ENCODE results near the gene ECI1.
"Not testable (repeated sequence)": the region's sequence is repeated elsewhere in the genome, so short reads cannot be mapped to it uniquely, and the experiment has no call there.

The ECI1 gene

DNA sequence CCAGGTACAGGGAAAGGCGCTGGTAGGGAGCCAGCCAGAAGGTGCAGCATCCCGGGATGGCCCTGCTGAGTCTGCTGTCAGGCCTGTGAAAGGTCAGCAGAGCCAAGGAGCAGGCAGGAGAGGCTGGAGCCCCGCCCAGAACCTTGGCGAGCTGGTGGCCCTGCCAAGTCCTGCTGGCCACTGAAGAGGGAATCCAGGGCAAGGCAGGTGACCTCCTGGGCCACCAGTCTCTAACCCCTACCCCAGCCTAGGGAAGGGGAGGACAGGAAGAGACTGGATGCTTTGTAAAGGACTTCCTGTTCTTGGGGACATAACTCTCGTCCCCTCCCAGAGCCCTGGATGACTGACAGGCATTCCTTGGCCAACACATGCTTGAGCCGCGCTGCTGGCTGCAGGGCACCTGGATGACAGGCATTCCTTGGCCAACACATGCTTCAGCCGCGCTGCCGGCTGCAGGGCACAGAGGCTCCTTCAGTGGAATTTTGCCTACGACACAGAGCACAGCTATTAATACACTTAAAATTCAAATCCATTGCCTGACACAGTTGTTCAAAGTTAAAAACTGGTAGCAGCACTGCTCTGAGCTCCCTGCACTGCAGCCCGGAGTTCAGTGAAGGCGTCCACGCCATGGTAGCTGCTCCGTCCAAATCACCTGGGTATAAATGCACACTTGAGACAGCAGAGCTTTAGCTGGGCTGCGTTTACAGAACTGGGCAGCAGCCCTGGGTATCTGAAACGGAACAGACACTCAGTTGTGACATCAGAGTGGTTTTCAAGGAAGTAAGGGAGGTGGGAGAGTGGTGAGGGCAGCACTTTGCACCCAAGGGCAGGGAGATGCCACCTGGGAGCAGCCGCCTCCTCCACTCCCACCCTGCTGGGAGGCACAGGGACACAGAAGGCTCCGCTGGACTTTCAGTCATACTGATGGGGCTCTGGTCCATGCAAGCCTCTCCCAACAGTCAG lies 38.7 kb downstream of the ECI1 start:
- FAIRE-seq (no peak), DNase-seq (ENCODE audit: insufficient read length, low spot score) (no peak)

DNA sequence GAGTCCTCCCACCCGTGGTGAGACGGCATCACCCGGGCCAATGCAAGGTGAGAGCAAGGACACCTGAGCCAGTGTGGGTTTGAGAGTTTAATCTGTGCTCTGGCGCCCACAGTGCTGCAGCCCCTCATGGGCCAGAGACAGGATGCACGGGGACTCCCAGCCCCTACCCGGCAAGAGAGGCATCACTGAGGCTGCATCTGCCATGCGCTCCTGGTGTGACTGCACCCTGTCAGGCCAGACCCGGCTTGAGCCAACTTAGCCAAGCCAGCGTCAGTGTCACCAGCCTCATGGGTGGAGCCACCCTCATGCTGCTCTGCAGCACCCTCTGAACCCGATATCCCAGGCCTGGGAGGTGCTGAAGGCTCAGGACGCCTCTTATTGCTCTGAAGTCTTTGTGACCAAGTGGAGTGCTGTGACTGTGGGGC lies 39.5 kb downstream of the ECI1 start:
- DNase-seq (ENCODE audit: insufficient read length, low spot score) = no peak
- no peak for FAIRE-seq

DNA sequence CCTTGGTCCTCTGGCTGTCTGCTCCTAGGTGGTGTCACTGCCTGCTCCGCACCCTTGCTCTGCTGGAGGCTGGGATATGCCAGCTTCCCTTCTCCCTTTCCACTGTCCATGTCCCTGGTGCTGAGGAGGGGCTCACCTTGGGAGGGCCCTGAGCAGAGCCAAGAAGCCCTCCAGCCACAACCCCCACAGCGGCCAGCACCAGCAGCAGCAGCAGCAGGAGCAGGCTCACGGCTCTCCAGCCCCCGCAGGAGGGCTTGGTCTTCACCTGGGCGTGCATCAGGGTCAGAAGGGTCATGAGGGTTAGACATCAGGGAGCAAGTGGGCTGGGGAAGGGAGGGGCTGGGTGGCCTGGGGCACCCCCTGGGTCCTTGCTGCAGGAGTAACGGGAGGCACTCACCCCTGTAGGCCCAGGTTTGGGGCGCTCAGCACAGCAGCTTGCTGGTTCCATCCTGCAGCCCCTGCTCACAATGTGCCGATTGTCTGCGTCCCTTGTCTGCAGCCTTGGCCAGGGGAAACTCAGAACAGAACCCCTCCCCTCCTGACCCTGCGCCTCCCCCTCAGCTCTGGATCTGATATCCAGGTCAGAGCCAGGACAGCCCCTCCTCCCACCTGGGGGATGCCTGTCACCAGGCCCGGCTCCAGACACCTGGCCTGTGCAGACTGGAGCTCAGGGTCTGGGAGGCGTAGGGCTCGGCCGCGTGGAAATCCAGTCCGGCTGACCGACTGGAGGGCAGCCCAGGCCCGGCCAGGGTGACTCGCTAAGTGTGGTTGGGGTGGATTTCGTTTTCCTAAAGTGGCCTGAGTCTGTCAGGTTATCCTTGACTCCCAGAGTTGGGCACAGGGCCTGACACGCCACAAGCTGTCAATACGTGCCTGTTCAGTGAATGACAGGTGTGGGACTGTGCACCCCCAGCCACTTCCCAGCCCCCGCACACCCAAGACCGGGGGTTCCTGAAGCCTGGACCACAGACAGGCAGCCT lies 40.7 kb downstream of the ECI1 start, which contains the start of gene BRICD5:
BRICD5 (minus strand) TSS at position 478 of the 980 bp plus-strand sequence; CDS start at position 448, 30 bp downstream.
- DNase-seq (ENCODE audit: insufficient read length, low spot score) (no peak), FAIRE-seq (no peak)

DNA sequence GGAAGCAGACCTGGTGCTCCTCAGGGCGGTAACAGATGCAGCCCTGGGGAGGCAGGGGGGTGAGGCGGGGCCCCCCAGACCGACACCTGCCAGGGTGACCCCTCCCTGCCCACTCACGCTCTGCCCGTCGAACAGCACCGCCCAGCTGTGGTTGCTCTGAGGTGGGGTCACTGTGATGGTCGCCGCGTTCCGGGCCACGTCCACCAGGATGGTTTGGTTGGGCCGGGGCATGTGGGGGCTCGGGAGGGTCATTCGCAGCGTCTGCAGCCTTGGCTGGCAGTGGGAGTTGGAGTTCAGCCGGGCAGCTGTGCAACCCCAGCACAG lies 41.4 kb downstream of the ECI1 start:
- DNase-seq (ENCODE audit: insufficient read length, low spot score) (no peak), FAIRE-seq (no peak)

DNA sequence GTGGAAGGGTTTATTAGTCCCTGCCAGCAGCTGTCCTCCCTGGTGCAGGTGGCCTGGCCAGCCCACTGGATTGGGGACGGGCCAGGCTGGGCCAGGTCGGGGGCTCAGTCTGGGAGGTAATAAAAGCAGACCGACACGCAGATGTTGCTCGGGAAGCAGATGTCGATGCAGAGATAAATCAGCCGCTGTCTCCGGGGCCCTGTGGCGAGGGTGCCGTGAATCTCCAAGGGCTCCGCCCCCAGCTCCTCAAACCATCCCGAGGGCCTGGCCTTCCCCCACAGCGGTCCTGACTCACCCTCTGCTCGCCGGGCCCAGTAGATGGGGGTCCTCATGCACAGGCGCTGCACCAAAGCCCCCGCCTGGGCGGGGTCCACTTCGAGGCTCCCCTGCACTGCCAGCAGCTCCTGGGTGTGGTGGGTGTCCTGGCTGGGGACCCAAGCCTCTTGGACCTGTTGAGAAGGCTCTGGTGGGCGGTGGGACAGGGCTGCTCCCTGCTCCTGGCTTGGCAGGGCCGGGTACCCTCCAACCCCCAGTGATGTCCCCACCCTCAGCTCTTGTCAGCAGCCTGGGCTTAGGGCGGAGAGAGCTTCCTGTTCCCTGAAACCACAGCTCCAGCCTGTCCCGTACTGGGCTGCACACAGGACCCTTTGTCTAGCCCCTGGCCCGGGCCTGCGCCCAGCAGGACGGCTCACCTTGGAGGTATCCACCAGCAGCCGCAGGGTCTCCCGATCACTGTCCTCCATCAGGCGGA lies 42.0 kb downstream of the ECI1 start:
- FAIRE-seq = no peak
- DNase-seq (ENCODE audit: insufficient read length, low spot score) = no peak

DNA sequence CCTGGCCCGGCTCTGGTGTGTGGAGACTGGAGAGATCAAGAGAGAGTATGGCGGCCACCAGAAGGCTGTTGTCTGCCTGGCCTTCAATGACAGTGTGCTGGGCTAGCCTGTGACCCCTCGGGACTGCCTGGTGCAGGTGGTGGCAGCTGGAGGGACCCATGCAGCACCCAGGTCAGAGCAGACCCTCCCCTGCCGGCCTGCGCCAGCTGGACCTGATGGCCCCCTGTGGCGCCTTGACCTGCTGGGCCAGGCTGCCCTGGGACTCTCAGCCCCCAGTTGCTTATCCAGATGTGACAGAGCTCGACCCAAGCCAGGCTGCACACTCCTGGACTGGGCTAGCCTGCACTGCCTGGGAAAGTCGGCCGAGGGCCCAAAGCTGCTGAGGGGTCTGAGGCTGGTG lies 42.6 kb downstream of the ECI1 start:
- DNase-seq (ENCODE audit: insufficient read length, low spot score) (no peak), FAIRE-seq (no peak)

DNA sequence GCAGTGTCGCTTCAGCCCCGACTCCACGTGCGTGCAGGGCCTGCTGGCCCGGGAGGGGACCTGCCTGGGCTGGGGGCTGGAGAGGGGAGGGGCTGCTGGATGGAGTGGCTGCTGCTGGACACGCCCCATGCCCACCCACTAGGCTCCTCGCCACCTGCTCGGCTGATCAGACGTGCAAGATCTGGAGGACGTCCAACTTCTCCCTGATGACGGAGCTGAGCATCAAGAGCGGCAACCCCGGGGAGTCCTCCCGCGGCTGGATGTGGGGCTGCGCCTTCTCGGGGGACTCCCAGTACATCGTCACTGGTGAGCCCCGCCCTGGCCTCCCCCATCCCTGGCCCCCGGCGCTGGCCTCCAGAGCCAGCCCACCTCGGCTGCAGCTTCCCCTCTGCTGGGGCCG lies 43.1 kb downstream of the ECI1 start:
- FAIRE-seq (no peak), DNase-seq (ENCODE audit: insufficient read length, low spot score) (no peak)

DNA sequence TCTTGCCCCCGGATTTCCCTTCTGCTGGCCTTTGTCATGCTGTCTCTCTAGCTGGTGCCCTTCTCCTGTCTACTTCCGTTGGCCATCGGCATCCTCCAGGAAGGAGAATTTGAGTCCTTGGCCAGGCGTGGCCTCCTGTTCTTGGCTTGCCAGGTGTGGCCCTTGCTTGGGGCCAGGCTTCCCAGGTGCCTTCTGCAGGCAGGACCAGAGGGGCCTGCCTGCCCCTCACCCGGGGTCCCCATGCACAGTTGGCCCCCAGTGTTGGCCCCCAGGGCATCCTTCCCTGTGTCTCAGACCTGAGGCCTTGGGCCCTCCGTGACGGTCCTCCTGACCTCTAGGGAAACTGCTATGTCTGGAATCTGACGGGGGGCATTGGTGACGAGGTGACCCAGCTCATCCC lies 43.5 kb downstream of the ECI1 start:
- FAIRE-seq (no peak), DNase-seq (ENCODE audit: insufficient read length, low spot score) (no peak)

DNA sequence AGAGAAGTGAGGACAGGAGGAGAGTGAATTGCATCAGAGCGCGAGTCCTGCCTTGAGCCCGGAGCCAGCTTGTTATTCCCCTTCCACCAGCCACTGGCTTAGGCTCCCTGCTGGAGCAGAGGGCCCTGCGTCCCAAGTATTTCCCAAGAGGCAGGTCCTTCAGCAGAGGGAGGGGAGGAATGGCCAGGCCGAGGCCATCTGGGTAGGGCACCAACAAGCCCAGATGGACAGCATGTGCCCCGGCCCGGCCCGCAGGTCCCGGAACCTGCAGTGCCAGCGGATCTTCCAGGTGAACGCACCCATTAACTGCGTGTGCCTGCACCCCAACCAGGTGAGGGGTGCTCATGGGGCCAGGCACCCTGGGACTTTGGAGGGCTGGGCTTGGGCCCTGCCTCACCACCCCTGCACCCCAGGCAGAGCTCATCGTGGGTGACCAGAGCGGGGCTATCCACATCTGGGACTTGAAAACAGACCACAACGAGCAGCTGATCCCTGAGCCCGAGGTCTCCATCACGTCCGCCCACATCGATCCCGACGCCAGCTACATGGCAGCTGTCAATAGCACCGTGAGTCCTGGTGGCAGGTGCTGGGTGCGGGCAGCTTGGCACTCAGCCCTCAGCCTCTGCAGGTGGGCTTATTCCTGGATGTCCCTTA lies 44.5 kb downstream of the ECI1 start:
- FAIRE-seq (no peak), DNase-seq (ENCODE audit: insufficient read length, low spot score) (no peak)

DNA sequence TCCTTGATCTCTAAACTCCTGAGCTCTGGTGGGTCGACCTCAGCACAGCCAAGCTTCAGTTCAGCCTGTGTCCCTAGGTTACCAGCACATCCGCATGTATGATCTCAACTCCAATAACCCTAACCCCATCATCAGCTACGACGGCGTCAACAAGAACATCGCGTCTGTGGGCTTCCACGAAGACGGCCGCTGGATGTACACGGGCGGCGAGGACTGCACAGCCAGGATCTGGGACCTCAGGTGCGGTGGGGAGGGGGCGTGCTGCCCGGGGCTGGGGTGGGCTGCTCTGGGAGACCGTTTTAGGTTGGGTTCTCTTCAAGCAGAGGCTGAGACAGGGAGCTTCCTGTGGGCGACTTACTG lies 45.0 kb downstream of the ECI1 start:
- FAIRE-seq = peak; percentile 16
- no peak for DNase-seq (ENCODE audit: insufficient read length, low spot score)

DNA sequence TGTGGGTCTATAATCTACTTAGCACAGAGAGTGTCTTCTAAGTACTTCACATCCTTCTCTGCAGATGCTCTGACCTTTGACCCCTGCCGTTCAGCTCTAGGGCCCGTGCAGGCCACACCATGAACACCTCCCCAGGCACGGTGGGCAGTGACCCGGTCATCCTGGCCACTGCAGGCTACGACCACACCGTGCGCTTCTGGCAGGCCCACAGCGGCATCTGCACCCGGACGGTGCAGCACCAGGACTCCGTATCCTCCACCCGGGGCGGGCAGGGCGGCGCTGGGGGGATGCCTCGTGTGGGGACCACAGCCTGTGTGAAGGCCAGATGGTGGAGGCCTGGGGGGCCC lies 45.4 kb downstream of the ECI1 start:
- DNase-seq (ENCODE audit: insufficient read length, low spot score) (no peak), FAIRE-seq (peak; percentile 23)

DNA sequence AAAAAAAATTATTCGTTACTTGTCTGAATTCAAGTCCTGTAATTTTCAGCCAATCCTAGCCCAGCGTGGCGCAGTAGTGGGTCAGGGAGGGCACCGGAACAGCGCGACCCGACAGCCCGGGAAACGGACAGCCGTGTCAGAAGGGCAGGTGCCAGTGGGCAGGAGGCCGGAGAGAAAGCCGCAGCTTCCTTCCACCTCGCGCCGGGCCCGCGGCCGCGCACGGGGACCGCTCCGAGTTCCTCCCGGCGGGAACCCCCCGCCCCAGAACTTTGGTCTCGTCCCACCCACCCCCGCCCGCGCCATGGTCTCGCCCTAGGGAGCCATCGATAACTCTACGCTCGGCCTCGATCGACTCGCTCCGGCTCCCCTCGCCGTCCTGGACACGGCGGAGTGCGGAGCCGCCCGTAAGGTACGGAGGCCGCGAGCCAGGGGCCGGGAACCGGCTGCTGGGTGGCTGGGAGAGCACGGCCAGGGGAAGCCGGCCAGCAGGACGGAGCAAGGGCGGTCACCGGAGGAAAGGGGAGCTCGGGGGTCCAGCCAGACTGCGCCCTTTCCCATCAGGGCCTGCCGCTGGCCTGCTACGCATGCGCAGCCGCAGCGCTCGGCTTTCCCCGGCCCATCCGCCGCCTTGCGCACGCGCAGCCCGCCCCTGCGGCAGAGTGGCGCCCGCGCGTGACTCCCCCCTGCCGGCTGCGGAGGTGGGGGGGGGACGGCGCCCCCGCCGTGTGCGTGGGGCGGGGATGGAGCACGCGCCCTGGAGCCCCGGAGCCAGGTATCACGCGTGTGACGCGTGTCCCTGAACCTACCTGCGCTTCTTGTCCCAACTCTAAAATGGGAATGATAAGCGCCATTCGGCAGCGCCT lies 46.1 kb downstream of the ECI1 start, which contains the start of gene MLST8:
MLST8 (plus strand) TSS at position 351 of the 863 bp plus-strand sequence. CDS start 632 bp downstream, outside the sequence.
- FAIRE-seq (peak; percentile 84), DNase-seq (ENCODE audit: insufficient read length, low spot score) (peak; percentile 95)

DNA sequence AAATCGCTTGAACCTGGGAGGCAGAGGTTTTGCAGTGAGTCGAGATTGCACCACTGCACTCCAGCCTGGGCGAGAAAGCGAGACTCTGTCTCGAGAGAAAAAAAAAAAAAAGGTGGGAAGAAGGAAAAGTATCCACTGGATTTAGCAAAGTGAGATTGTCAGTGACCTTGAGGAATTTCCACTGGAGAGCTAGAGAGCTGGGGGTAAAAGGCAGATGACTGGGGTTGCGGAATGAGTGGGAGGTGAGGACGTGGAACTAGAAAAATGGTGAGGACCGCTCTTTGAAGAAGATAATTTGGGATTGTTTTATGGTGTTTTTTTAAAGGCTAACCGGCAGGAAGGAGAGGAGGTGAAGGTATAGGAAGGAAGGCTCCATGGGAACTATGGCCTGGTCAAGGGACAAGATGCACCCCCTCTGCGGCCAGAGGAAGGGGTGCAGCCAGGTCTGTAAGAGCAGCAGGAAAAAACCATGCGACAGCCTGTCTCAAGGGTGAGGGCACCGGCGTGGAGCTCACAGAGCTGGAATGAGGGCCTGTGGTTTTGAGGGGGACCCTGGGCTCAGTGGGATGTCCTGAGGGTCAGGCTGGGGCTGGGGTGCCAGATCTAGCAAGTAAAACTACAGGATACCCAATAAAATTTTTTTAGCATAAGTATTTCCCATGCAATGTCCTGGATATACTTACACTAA lies 46.8 kb downstream of the ECI1 start:
- DNase-seq (ENCODE audit: insufficient read length, low spot score) (no peak), FAIRE-seq (no peak)

DNA sequence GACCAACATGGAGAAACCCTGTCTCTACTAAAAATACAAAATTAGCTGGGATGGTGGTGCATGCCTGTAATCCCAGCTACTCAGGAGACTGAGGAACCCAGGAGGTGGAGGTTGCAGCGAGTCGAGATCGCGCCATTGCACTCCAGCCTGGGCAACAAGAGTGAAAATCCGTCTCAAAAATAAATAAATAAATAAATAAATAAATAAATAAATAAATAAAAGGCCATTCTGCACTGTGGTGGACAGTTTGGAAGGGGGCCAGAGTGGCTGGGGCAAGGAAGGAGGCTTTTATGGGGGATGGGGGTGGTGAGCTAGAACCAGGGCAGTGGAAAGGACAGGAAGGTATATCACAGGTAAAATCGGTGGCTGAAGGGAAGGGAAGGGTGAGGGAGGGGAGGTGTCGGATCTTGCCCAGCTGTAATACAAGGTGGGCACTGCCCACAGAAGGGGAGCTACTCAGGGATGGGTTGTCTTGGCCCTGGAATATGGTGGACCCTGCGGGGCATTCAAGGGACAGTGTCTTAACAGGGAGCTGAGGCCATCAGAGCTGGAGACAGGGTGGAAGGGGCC lies 48.2 kb downstream of the ECI1 start:
- not testable (repeated sequence) for DNase-seq (ENCODE audit: insufficient read length, low spot score); FAIRE-seq

DNA sequence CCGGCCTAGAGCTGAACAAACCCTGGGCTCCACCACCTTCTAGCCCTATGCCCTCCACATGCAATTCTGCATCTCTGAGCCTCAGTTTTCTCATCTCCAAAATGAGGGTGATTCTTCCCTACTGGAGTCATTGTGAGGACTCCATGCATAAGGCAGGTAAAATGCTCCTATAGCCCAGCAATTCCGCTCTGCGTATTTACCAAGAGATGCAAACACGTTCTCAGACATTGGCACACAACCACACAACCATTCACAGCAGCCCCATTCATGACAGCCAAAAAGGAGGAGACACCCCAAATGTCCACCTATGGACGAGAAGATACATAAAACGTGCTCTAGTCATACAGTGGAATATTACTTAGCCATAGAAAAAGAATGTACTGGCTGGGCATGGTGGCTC lies 51.1 kb downstream of the ECI1 start:
- DNase-seq (ENCODE audit: insufficient read length, low spot score) = no peak
- no peak for FAIRE-seq

DNA sequence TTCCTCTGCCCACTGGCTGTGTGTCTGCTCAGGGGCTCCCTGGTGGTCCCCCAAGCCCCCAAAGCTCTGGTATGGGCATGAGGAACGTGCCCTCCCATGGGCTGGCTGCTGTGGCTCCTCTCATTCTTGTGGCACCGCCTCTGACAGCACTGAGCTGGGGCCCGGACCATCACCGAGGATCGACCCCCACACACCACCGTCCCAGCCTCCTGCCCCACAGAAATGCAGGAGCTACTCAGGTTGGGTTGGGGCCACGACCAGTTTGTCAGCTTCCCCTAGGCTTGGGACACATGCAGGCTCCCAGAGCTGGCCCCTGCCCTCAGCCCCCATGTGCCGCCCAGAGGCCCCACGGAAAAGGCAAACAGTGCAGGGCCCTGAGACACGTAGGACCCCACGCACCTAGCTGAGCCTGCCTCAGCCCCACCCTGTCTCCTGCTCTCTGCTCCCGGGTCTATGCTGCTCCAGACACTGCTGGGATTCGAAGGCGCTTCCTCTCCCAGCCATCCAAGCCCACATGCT lies 51.7 kb downstream of the ECI1 start:
- FAIRE-seq = no peak
- no peak for DNase-seq (ENCODE audit: insufficient read length, low spot score)

DNA sequence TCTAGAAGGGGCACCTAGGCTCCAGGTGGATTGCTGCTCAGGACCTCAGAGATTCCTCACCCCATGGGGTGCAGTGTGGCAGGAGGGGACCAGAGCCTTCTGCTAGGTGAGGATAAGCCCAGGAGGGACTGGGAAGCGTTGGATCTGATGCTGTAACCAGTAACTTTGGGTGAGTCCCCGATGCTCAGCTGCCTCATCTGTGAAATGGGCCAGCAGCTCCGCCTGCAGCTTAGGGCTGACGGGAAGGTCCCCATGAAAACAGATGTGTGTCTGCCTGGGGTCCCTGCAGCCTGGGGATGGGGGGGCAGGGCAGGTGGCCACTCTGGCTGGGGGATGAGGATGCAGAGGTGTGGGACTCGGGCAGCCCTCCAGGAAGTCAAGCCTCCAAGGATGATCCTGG lies 52.3 kb downstream of the ECI1 start:
- no peak for DNase-seq (ENCODE audit: insufficient read length, low spot score)

DNA sequence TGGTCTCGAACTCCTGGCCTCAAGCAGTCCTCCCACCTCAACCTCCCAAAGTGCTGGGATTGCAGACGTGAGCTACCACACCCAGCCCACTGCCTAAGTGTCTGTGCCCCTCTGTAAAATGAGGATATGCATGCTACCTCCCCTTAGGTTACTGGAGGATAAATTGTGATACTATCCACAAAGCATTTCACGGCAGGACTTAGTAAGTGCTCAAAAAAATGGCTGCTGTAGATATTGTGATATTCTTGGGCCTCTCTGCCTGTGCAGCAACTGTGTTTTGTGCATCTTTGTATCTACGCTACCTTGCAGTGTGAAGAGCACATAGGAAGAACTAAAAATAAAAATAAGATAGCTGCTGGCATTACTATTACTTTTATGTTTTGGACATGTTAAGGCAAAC lies 53.1 kb downstream of the ECI1 start:
- FAIRE-seq (no peak), DNase-seq (ENCODE audit: insufficient read length, low spot score) (no peak)

More for the DNA sequence above, 52.3 kb downstream of the ECI1 start:
- FAIRE-seq = no peak

Measured in HTR-8/SVneo (cell line).